ENCODE results near the gene B4GALNT1.
"Not testable (repeated sequence)": the region's sequence is repeated elsewhere in the genome, so short reads cannot be mapped to it uniquely, and the experiment has no call there.

B4GALNT1 gene

DNA sequence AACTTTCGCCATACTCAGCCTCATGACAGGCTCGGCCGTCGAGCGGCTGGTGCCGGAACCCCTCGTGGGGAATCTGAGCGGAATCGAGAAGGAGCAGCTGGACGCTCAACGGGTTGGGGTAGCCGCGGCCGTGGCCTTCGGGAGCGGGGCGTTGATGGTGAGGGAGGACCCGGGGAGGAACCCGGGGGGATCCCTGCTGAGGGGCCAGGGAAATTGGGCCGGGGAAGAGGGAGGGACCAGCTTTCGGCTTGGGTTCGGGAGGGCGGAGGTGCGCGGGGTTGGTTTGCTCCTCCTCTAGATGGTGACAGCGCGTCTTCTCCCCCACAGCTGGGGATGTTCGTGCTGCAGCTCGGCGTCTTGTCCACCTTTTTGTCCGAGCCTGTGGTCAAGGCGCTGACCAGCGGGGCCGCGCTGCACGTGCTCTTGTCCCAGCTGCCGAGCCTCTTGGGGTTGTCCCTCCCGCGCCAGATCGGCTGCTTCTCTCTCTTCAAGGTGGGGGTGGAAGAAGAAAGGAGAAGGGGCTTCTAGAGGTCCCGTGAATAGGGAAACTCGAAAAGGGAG lies 12.0 kb downstream of the B4GALNT1 start:
- DNase-seq (ENCODE audit: low read depth), result peak; percentile 22

GRCh38 chr12:57620245-57620935 lies 12.6 kb downstream of the B4GALNT1 start:
- no peak for DNase-seq (ENCODE audit: low read depth)

GRCh38 chr12:57619434-57620244 lies 13.4 kb downstream of the B4GALNT1 start:
- DNase-seq (ENCODE audit: low read depth), result no peak

GRCh38 chr12:57618966-57619433 lies 14.0 kb downstream of the B4GALNT1 start:
- DNase-seq (ENCODE audit: low read depth), result no peak

- DNase-seq (ENCODE audit: low read depth), result not testable (repeated sequence)
These were observed 14.6 kb downstream of the B4GALNT1 start for GRCh38 chr12:57618431-57618830.

- no peak for DNase-seq (ENCODE audit: low read depth)
These were observed 15.1 kb downstream of the B4GALNT1 start for GRCh38 chr12:57617942-57618341.

- peak; percentile 64 for DNase-seq (ENCODE audit: low read depth)
These were observed 16.5 kb downstream of the B4GALNT1 start for GRCh38 chr12:57616383-57617101.

- DNase-seq (ENCODE audit: low read depth), result no peak
These were observed 17.4 kb downstream of the B4GALNT1 start for GRCh38 chr12:57615637-57616036.

DNA sequence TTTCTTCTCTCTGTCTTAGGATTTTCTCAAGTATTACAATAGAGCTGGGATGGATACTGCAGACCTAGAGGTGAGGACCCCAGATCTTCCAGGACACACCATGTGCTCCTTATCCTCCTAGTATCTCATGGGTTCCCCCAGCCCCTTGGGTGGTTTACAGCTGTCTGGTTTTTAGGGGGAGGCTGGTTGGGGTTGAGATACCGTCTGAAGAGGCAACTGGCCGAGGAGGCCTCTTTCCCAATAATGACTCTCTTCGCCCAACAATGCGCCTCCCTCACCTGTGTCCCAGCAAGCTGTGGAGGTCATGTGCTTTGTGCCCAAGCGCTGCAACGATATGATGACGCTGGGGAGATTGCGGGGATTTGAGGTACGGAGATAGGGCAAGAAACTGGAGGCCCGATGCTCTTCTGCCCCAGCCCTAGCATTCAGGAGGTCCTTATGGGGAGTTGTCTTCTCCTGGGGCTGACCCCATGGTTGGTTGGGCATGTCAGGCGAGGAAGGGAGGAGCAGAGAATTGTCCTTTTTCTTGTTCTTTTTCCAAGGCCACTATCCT lies 18.0 kb downstream of the B4GALNT1 start:
- no peak for DNase-seq (ENCODE audit: low read depth)

- DNase-seq (ENCODE audit: low read depth), result peak; percentile 55
These were observed 18.6 kb downstream of the B4GALNT1 start for GRCh38 chr12:57614178-57614947.

GRCh38 chr12:57613427-57614109 lies 19.4 kb downstream of the B4GALNT1 start:
- DNase-seq (ENCODE audit: low read depth), result no peak

GRCh38 chr12:57612711-57613426 lies 20.1 kb downstream of the B4GALNT1 start:
- no peak for DNase-seq (ENCODE audit: low read depth)

DNA sequence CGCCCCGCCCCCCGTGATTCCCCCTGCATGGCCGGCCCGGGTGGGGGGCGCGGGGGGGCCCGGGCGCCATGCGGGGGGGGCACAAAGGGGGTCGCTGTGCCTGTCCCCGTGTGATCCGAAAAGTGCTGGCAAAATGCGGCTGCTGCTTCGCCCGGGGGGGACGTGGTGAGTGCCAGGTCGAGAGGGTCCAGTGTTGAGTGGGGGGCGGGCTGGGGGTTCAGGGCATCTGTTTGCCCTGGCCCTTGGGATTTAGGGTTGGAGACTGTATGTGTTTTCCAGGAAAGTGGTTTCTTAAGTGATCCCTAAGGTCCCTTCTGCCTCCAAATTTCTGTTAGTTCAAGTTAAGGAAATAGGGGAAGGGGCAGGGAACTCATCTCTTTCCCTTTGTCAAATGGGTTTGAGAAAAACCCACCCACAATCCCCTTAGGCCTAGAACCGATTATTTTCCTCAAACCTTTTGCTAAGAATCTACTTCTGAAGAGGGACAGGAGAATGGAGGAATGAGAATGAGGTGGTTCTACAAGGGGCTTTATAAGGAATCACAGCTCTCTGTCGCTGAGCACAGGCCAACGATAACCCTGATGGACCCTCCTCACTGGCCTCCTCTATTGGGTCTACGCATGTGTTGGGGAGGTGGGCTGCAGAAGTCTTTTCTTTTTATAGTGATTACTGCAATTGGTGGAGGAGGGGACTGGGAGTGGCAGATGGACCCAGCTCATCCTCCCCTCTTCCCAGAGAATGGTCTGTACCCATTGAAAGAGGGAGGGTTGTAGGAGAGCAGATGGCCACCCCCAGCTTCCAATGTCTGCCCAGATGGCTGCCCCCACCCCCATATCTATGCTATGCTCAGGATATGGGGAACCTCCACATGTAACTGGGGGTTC lies 20.9 kb downstream of the B4GALNT1 start:
- no peak for DNase-seq (ENCODE audit: low read depth)

GRCh38 chr12:57611108-57611826 lies 21.7 kb downstream of the B4GALNT1 start, which contains the start of gene ARHGEF25:
Gene ARHGEF25 (plus strand): TSS chr12:57611435. CDS start chr12:57611895, 460 bp downstream.
- DNase-seq (ENCODE audit: low read depth), result peak; percentile 73

GRCh38 chr12:57610554-57611107 lies 22.4 kb downstream of the B4GALNT1 start:
- DNase-seq (ENCODE audit: low read depth), result peak; percentile 24

DNA sequence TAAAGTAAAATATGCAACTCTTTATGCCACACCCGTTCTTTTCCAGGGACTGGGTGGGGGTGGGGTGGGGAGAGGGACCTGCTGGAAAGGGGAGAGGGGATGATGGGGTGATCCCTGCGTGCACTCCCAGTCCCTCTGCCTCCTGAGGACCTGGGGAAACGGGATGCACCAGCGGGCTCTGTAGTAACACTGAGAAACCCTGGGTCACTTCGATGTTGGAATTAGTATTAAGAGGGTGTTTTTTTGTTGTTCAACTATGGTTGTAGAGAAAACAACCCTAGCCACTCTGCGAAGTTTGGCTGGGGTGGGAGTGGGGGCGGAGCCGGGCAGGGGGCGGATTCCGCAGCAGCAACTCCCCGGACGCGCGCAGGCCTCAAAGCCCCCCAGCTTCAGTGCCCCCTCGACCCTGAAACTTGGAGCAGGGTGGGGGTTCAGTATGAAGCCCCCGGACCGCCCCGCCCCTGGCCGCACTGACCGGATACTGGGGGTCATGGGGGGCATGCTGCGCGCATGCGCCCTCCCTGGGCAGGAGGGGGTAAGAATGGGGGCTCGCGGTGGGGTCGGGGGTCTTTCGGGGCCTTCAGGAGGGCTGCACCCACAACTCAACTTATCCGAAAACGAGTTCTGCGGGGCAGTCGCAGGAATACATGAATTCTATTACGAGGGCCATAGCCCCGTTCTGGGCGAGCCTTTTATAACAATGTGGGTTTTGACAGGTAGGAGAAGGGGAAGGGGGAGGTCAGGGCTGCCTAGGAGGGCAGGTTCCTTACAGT lies 23.0 kb downstream of the B4GALNT1 start:
- DNase-seq (ENCODE audit: low read depth), result no peak
